ENCODE data around the gene SIAH1. TPM values are rescaled to one million over a fixed set of nuclear protein-coding genes. Genes with fewer than 3 reads are reported as not detected.
"Not testable (repeated sequence)": the region's sequence is repeated elsewhere in the genome, so short reads cannot be mapped to it uniquely, and the experiment has no call there.

SIAH1 gene
- total and polyA plus RNA-seq, 2 experiments from 2014 or later: 24.4 to 29.9 TPM

GRCh38 chr16:48317614-48318315, 67.4 kb downstream of the SIAH1 start:
- Histone ChIP-seq H3K4me1 (ENCODE audit: insufficient read depth) (peaks cover 28% of the 10 kb centered on the region), H3K36me3 (ENCODE audit: low read depth) (peaks cover 4% of the 10 kb centered on the region; the same call in 1 of the 2 replicates), H3K9me3 (ENCODE audit: low read depth) (no peaks in the 10 kb centered on the region), H3K79me2 (ENCODE audit: insufficient read depth) (peaks cover 33% of the 10 kb centered on the region), H4K20me1 (ENCODE audit: insufficient read depth) (no peaks in the 10 kb centered on the region), H3K27ac (0 out of 2 replicates have a peak overlapping the region, but pooled peaks have one; percentile 7), H2AFZ (no peak overlapping the region), H3K27me3 (replicated peaks; ENCODE audit: insufficient read depth) (no peaks in the 10 kb centered on the region), H3K4me2 (ENCODE audit: unreplicated experiment) (peak overlapping the region; percentile 44), H3K9ac (no peak overlapping the region), H3K4me3 (no peak overlapping the region), H3K9me2 (ENCODE audit: insufficient read depth) (no peaks in the 10 kb centered on the region), H3F3A (ENCODE audit: insufficient read depth) (peaks cover 38% of the 10 kb centered on the region)
- WGBS, 2 experiments (ENCODE audit: low coverage in 1 of 2, low lambda C conversion rate in 2 of 2, missing lambda C conversion rate in 2 of 2): 73 to 93% methylated on average over 2 of the region's 2 CpGs
- no peak for TF ChIP-seq EZH2phosphoT487 (IDR thresholded peaks at IDR 0.05; ENCODE audit: insufficient read depth, low read depth)
- no peak for TF ChIP-seq EZH2 (IDR thresholded peaks at IDR 0.05; ENCODE audit: insufficient read depth, poor library complexity, severe bottlenecking)
- in situ Hi-C loops (cut with MboI): no loop called here
- DNase-seq: peak; percentile 54

GRCh38 chr16:48317026-48317425, 68.2 kb downstream of the SIAH1 start:
- Histone ChIP-seq H4K20me1 (ENCODE audit: insufficient read depth) (no peaks in the 10 kb centered on the region), H3K4me2 (ENCODE audit: unreplicated experiment) (no peak overlapping the region), H2AFZ (no peak overlapping the region), H3K9ac (no peak overlapping the region), H3K4me3 (no peak overlapping the region), H3K4me1 (ENCODE audit: insufficient read depth) (peaks cover 26% of the 10 kb centered on the region), H3K9me2 (ENCODE audit: insufficient read depth) (no peaks in the 10 kb centered on the region), H3F3A (ENCODE audit: insufficient read depth) (peaks cover 36% of the 10 kb centered on the region), H3K79me2 (ENCODE audit: insufficient read depth) (peaks cover 39% of the 10 kb centered on the region), H3K27me3 (replicated peaks; ENCODE audit: insufficient read depth) (no peaks in the 10 kb centered on the region), H3K9me3 (ENCODE audit: low read depth) (no peaks in the 10 kb centered on the region), H3K27ac (0 out of 2 replicates have a peak overlapping the region, but pooled peaks have one; percentile 7), H3K36me3 (ENCODE audit: low read depth) (peaks cover under 1% of the 10 kb centered on the region; the same call in 1 of the 2 replicates)
- TF ChIP-seq EZH2 (IDR thresholded peaks at IDR 0.05; ENCODE audit: insufficient read depth, poor library complexity, severe bottlenecking) (no peak), EZH2phosphoT487 (IDR thresholded peaks at IDR 0.05; ENCODE audit: insufficient read depth, low read depth) (no peak)
- in situ Hi-C loops (cut with MboI): no loop called here
- 50 to 67% methylated on average over 1 of the region's 1 CpG for whole genome bisulfite sequencing, 2 experiments (ENCODE audit: low coverage in 1 of 2, low lambda C conversion rate in 2 of 2, missing lambda C conversion rate in 2 of 2)
- no peak for DNase-seq

- in situ Hi-C loops (cut with MboI); H3K27me3 ChIP-seq (replicated peaks; ENCODE audit: insufficient read depth); H3K4me2 ChIP-seq (ENCODE audit: unreplicated experiment); H3K9me3 ChIP-seq (ENCODE audit: low read depth); H3K9me2 ChIP-seq (ENCODE audit: insufficient read depth); H4K20me1 ChIP-seq (ENCODE audit: insufficient read depth); DNase-seq; H3K27ac ChIP-seq; H3K4me3 ChIP-seq; H2AFZ ChIP-seq; H3K9ac ChIP-seq: not testable (repeated sequence)
- Histone ChIP-seq H3F3A (ENCODE audit: insufficient read depth) (peaks cover 27% of the 10 kb centered on the region), H3K36me3 (ENCODE audit: low read depth) (peaks cover 22% of the 10 kb centered on the region), H3K4me1 (ENCODE audit: insufficient read depth) (peaks cover 14% of the 10 kb centered on the region), H3K79me2 (ENCODE audit: insufficient read depth) (peaks cover 45% of the 10 kb centered on the region)
- 96 to 98% methylated on average over 3 of the region's 3 CpGs for WGBS, 2 experiments (ENCODE audit: low coverage in 1 of 2, low lambda C conversion rate in 2 of 2, missing lambda C conversion rate in 2 of 2)
Observed at GRCh38 chr16:48313905-48314304, 71.3 kb downstream of the SIAH1 start.

- H3K9me3 ChIP-seq (ENCODE audit: low read depth): no peaks in the 10 kb centered on the region
- peak; percentile 27 for DNase-seq
- no peak overlapping the region for H3K4me2 ChIP-seq (ENCODE audit: unreplicated experiment)
- H3K27me3 ChIP-seq (replicated peaks; ENCODE audit: insufficient read depth): no peaks in the 10 kb centered on the region
- in situ Hi-C loops (cut with MboI): no loop called here
- H3K4me3 ChIP-seq: no peak overlapping the region
- 87 to 88% methylated on average over 4 of the region's 4 CpGs for WGBS, 2 experiments (ENCODE audit: low coverage in 1 of 2, low lambda C conversion rate in 2 of 2, missing lambda C conversion rate in 2 of 2)
- H4K20me1 ChIP-seq (ENCODE audit: insufficient read depth): no peaks in the 10 kb centered on the region
- no peak overlapping the region for H3K9ac ChIP-seq
- H3K4me1 ChIP-seq (ENCODE audit: insufficient read depth): no peaks in the 10 kb centered on the region
- no peak overlapping the region for H2AFZ ChIP-seq
- 0 out of 2 replicates have a peak, but pooled peaks cover 7% of the 10 kb centered on the region for H3F3A ChIP-seq (ENCODE audit: insufficient read depth)
- H3K9me2 ChIP-seq (ENCODE audit: insufficient read depth): no peaks in the 10 kb centered on the region
- H3K36me3 ChIP-seq (ENCODE audit: low read depth): peaks cover 45% of the 10 kb centered on the region
- peaks cover 31% of the 10 kb centered on the region for H3K79me2 ChIP-seq (ENCODE audit: insufficient read depth)
- H3K27ac ChIP-seq: no peak overlapping the region
- no peak for TF ChIP-seq EZH2phosphoT487 (IDR thresholded peaks at IDR 0.05; ENCODE audit: insufficient read depth, low read depth)
- no peak for TF ChIP-seq EZH2 (IDR thresholded peaks at IDR 0.05; ENCODE audit: insufficient read depth, poor library complexity, severe bottlenecking)
Observed at GRCh38 chr16:48310908-48311641, 74.1 kb downstream of the SIAH1 start.

Small RNA genes lying within 50 kb of the gene (small RNA-seq; reads per million reads assigned to genes)
- gene RF00017 (ENCODE audit: low read depth, low replicate concordance): not detected

Other genes with a start within 250 kb of the SIAH1 start
- gene ABCC12, start 229.4 kb downstream of the SIAH1 start, total RNA-seq (2014; rRNA removed; shearing (Covaris generic)): not detected in 2 replicates
- gene ABCC12, start 229.4 kb downstream of the SIAH1 start, polyA plus RNA-seq (2016; fragmentation: Nextera tagmentation; extraction: Ambion mirVana): not detected in 2 replicates
- gene LONP2, start 141.1 kb downstream of the SIAH1 start, total RNA-seq (2014; rRNA removed; shearing (Covaris generic)): 48.3 and 53.9 TPM in 2 replicates
- 44.6 and 46.5 TPM in 2 replicates for gene LONP2, start 141.1 kb downstream of the SIAH1 start, polyA plus RNA-seq (2016; fragmentation: Nextera tagmentation; extraction: Ambion mirVana)
- gene ABCC11, start 137.9 kb downstream of the SIAH1 start, total RNA-seq (2014; rRNA removed; shearing (Covaris generic)): 0.76 TPM in 1 of 2 replicates, not detected in the other
- 0.23 and 0.29 TPM in 2 replicates for gene ABCC11, start 137.9 kb downstream of the SIAH1 start, polyA plus RNA-seq (2016; fragmentation: Nextera tagmentation; extraction: Ambion mirVana)
- gene N4BP1, start 224.8 kb upstream of the SIAH1 start, total RNA-seq (2014; rRNA removed; shearing (Covaris generic)): 15.9 and 28.1 TPM in 2 replicates
- 14.6 and 15.4 TPM in 2 replicates for gene N4BP1, start 224.8 kb upstream of the SIAH1 start, polyA plus RNA-seq (2016; fragmentation: Nextera tagmentation; extraction: Ambion mirVana)